ENCODE measurements around the gene TBC1D5. TPM values are rescaled to one million over a fixed set of nuclear protein-coding genes. Genes with fewer than 3 reads are reported as not detected.

TBC1D5 gene
- total RNA-seq, 3 donors from 2014 or later, result 33.1 to 56.1 (median 44.1) TPM

DNA sequence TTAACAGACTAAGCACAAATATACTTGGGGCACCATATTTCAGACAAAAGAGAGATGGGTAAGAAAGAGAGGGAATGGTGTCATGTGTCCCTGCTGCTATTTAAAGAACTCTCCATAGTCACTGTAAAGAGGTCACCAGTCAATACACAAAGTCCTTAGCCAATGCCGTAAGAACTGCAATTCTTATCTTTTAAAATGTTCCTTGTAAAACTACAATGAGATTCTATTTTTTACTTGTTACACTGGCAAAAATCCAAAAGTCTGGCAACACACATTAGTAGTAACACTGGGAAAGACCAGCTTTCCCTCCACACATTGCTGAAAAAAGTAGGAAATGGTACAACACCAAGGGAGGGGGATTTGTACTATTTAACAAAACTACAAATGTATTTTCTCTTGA is 189.4 kb downstream of the TBC1D5 start:
- TF ChIP-seq, protein P1, sequence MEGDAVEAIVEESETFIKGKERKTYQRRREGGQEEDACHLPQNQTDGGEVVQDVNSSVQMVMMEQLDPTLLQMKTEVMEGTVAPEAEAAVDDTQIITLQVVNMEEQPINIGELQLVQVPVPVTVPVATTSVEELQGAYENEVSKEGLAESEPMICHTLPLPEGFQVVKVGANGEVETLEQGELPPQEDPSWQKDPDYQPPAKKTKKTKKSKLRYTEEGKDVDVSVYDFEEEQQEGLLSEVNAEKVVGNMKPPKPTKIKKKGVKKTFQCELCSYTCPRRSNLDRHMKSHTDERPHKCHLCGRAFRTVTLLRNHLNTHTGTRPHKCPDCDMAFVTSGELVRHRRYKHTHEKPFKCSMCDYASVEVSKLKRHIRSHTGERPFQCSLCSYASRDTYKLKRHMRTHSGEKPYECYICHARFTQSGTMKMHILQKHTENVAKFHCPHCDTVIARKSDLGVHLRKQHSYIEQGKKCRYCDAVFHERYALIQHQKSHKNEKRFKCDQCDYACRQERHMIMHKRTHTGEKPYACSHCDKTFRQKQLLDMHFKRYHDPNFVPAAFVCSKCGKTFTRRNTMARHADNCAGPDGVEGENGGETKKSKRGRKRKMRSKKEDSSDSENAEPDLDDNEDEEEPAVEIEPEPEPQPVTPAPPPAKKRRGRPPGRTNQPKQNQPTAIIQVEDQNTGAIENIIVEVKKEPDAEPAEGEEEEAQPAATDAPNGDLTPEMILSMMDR (IDR thresholded peaks at IDR 0.05), result no peak
- no peaks in the 10 kb centered on the region for H3K9me3 ChIP-seq
- no peaks in the 10 kb centered on the region for H3K4me1 ChIP-seq (ENCODE audit: low read depth)
- intact Hi-C loops (cut with DNase I, micrococcal nuclease), result no loop called here
- H3K4me3 ChIP-seq, result no peak overlapping the region
- ATAC-seq (peak; percentile 73), DNase-seq (no peak)
- H3K36me3 ChIP-seq (ENCODE audit: low read depth), result no peaks in the 10 kb centered on the region

- intact Hi-C loops (cut with DNase I, micrococcal nuclease), result no loop called here
- DNase-seq (no peak), ATAC-seq (no peak)
- no peaks in the 10 kb centered on the region for H3K9me3 ChIP-seq
- no peaks in the 10 kb centered on the region for H3K4me1 ChIP-seq (ENCODE audit: low read depth)
- TF ChIP-seq, protein P1 (IDR thresholded peaks at IDR 0.05), result no peak
- no peaks in the 10 kb centered on the region for H3K36me3 ChIP-seq (ENCODE audit: low read depth)
- no peak overlapping the region for H3K4me3 ChIP-seq
Measured at GRCh38 chr3:17552351-17552750, 190.1 kb downstream of the TBC1D5 start.

DNA sequence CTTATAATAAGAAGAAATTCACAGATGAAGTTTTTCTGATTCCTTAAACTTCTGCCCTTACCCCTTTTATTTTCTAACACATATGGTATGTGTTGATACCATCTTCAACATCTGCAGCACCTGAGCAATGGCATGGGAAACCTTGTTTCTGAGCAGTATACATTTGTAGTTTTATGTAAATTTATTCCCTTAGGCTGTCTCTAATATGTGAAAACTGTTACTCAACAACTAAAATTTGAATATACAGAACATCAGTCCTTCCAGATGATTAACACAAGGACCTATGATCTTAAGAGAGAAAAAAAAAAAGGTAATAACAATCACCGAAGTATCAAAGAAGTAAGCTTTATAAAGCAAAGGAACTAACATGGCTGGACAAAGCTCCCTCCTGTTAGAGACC is 190.5 kb downstream of the TBC1D5 start:
- DNase-seq (no peak), ATAC-seq (no peak)
- no peaks in the 10 kb centered on the region for H3K4me1 ChIP-seq (ENCODE audit: low read depth)
- H3K36me3 ChIP-seq (ENCODE audit: low read depth), result no peaks in the 10 kb centered on the region
- H3K4me3 ChIP-seq, result no peak overlapping the region
- intact Hi-C loops (cut with DNase I, micrococcal nuclease), result no loop called here
- H3K9me3 ChIP-seq, result no peaks in the 10 kb centered on the region
- TF ChIP-seq, protein P1 (IDR thresholded peaks at IDR 0.05), result no peak

DNA sequence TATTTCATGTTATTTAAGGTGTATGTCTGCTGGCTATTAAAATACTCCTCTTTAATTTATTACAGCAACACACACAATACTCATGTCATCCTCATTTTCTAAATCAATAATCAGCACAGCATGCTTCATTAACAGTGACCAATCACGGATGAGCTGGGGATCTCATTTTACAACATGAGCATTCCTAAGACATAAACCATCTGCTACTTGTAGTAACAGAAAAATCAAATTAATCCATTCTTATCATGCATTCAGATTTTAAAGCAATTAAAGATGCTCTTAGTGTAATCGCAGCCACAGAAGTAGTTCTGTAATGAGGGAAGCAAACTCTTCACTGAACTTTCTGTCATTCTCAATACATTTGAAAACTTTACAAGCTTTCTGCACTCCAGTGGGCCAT is 191.1 kb downstream of the TBC1D5 start:
- intact Hi-C loops (cut with DNase I, micrococcal nuclease), result no loop called here

GRCh38 chr3:17550624-17551023 is 191.8 kb downstream of the TBC1D5 start:
- no peaks in the 10 kb centered on the region for H3K9me3 ChIP-seq
- TF ChIP-seq, protein P1 (IDR thresholded peaks at IDR 0.05), result no peak
- H3K4me1 ChIP-seq (ENCODE audit: low read depth), result no peaks in the 10 kb centered on the region
- intact Hi-C loops (cut with DNase I, micrococcal nuclease), result no loop called here
- H3K4me3 ChIP-seq, result no peak overlapping the region
- ATAC-seq (peak; percentile 86), DNase-seq (no peak)
- H3K36me3 ChIP-seq (ENCODE audit: low read depth), result no peaks in the 10 kb centered on the region

More for the DNA sequence above, 191.1 kb downstream of the TBC1D5 start:
- TF ChIP-seq, protein P1 (IDR thresholded peaks at IDR 0.05), result no peak
- DNase-seq (no peak), ATAC-seq (no peak)
- H3K36me3 ChIP-seq (ENCODE audit: low read depth), result no peaks in the 10 kb centered on the region
- no peaks in the 10 kb centered on the region for H3K9me3 ChIP-seq
- no peaks in the 10 kb centered on the region for H3K4me1 ChIP-seq (ENCODE audit: low read depth)
- H3K4me3 ChIP-seq, result no peak overlapping the region

All from mucosa of descending colon (tissue), 3 donors.